CD4-positive, alpha-beta T cell treated with Interleukin-15 for 1 hour (primary cell): ENCODE data around the gene OPRL1.

ENCODE experiments used
- DNase-seq: peaks from one replicate; pipeline ENCODE4 v3.0.0-alpha.2; 2020

The OPRL1 gene

GRCh38 chr20:64145458-64146300 lies 65.8 kb downstream of the OPRL1 start:
- no peak for DNase-seq

GRCh38 chr20:64146301-64146935 lies 66.5 kb downstream of the OPRL1 start:
- DNase-seq, result no peak

- no peak for DNase-seq
Measured at GRCh38 chr20:64146936-64147477, 67.1 kb downstream of the OPRL1 start.

GRCh38 chr20:64148581-64148980 lies 68.7 kb downstream of the OPRL1 start:
- no peak for DNase-seq

- no peak for DNase-seq
Measured at GRCh38 chr20:64149141-64149540, 69.3 kb downstream of the OPRL1 start.

GRCh38 chr20:64149809-64150560 lies 70.1 kb downstream of the OPRL1 start:
- peak; percentile 1 for DNase-seq
